GM19468 (cell line): Measurements from ENCODE around the gene KSR1.

Experiments used
- ATAC-seq: cut with Tn5 transposase; IDR thresholded peaks from one replicate; pipeline ENCODE4 v1.9.1; 2021; ENCODE audit warnings: mild to moderate bottlenecking, moderate library complexity, moderate number of reproducible peaks; ENCODE audit not compliant: unreplicated experiment; ENCODE audit errors: extremely low read depth

KSR1 gene

DNA sequence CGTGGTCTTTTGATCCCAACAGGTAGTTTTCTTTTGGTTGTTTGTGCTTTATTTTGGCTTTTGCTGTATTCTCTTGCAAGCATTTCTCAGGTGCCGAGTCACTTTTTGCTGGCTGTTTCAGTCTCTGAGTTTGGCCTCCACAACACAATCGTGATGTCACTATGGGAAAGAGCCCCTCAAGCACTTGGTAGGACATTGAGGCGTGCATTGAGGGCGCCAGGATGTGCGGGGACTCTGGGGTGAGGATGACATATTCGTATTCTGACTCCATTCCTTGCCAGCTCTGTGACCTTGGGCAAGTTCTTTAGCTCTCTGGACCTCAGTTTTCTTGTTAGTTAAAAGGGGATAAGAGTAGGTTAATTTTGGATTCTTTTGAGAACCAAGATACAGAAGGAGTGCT is 13.0 kb downstream of the KSR1 start:
- no peak for ATAC-seq

DNA sequence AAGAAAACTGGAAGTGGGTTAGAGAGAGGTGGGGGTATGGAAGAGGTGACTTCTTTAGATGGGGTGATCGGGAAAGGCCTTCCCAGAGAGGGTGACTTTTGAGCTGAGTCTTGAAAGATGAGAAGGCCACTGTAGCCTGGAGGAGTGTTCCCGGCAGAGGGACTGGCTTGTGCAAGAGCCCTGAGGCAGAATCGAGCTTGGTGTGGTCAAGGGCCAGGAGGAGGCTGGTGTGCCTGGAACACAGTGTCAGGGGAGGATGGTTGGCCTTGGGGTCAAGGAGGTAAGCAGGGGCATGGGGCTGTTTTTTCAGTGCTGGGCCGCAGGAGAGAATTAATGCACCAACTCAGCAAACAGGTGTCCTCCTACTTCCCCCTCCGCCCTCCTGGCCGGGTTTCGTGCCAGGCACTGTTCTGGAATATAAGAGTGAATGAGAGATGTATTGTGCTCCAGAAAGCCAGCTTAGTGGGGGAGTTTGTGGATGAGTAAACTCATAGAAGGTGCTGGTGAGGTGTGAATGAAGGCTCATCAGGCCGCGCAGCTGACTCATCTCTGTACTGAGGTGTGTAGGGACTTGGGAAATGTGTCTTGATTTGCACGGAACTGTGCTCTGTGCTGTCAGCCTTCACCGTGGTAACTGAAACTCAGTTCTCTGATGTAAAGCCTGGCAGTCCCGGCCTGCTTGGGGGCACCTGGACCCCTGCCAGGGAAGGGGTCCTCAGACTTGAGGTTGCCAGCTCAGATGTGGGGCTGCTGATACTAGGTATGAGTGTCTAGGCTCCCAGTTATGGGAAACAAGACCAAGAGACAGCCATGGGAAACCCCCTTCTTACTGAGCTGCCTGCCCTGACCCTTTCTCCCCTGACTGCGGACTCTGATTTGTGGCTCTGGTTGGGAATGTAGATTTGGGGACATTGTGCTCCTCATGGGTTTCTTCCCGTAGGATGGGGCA is 15.3 kb downstream of the KSR1 start:
- ATAC-seq = peak; percentile 79

- no peak for ATAC-seq
Measured at GRCh38 chr17:27473190-27473747, 17.0 kb downstream of the KSR1 start.

- ATAC-seq = no peak
Measured at GRCh38 chr17:27473748-27474609, 17.7 kb downstream of the KSR1 start.

GRCh38 chr17:27475070-27475673 is 18.9 kb downstream of the KSR1 start:
- ATAC-seq = no peak

- ATAC-seq = no peak
Measured at GRCh38 chr17:27475981-27476895, 20.0 kb downstream of the KSR1 start.

GRCh38 chr17:27477050-27477888 is 21.0 kb downstream of the KSR1 start:
- ATAC-seq = no peak

DNA sequence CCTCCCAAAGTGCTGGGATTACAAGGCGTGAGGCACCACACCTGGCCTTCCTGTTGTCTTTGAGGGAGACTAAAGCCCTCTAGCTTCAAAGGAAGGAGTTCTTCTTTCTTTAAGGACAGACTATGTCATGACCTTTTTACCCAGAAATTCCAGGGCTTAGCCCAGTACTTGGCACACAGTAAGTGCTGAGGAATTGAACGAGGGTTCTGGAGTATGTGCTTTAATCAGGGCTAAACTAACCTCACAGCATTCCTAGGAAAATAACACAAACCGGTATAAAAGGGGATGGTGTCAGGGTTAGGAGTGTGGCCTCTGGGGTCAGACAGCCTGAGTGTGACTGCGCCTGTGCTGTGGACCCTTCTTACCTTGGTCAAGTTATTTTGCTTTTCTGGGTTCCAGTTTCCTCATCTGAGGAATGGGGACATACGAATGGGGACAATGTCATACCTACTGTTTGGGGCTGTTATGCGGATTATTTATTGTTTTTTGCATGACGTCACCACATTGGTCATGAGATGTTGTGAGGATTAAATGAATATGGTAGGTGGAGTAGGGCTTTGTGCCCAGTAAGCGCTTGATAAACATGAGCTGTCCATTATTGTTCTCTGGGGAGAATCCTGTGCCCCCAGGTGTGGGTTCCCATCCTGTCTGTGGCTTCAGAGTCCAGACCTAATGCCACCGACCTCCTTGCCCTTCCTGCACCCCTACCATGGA is 21.9 kb downstream of the KSR1 start:
- no peak for ATAC-seq

- ATAC-seq = no peak
Measured at GRCh38 chr17:27478901-27479538, 22.8 kb downstream of the KSR1 start.

GRCh38 chr17:27479838-27480237 is 23.6 kb downstream of the KSR1 start:
- no peak for ATAC-seq

DNA sequence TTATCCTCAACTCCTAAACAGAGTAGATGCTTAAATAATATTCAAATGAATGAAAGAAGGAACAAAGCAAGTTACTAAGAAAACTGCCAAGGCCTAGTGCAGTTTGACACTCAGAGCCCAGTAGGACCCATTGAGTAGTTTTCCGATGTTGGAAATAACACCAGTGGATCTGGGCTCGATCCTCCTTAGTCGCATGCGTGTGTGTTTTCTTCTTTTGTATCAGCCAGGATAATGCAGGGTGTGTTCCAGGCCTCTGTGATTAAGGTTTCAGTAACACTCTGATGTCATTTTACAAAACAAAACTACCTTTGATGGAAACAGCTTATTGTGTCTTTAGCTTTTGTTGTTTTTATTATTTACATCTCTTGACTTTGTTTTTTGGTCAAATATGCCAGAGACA is 24.5 kb downstream of the KSR1 start:
- ATAC-seq = no peak

- ATAC-seq = peak; percentile 24
Measured at GRCh38 chr17:27481327-27481726, 25.1 kb downstream of the KSR1 start.

- ATAC-seq = no peak
Measured at GRCh38 chr17:27485125-27485524, 28.9 kb downstream of the KSR1 start.

DNA sequence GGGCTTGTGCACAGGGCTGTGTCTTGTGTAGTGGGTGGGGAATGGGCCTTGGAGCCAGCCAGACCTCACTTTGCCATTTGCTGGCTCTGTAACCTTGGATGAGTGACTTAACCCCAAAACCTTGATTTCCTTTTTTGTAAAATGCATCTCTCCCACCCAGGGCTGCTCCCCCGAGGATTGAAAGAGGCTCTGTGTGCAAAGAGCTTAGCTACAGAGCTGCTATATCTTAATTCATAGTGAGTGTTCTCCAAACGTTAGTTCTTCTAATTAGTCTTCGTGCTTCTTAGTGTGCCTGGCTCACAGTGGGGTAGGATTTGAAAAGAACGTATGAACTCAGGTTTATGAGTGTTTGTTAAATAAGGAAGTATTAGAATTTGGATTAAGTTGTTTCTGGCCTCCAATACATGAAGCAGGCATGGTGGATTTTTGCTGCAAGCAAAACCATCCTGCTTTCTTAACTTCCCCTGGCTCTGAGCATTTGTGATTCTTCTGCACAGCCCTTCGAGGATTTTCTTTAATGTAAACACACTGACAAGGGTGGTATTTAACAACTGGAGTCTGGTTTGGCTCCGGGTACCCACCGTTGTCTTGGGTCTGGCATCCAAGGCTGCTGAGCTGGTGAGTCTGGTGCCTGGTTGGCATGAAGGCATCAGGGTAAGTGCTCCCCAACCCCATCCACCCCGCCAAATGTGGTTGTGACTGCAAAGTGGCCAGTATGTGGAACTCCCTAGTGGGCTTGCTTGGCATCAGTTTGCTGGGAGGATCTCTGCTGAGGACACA is 29.7 kb downstream of the KSR1 start:
- no peak for ATAC-seq

DNA sequence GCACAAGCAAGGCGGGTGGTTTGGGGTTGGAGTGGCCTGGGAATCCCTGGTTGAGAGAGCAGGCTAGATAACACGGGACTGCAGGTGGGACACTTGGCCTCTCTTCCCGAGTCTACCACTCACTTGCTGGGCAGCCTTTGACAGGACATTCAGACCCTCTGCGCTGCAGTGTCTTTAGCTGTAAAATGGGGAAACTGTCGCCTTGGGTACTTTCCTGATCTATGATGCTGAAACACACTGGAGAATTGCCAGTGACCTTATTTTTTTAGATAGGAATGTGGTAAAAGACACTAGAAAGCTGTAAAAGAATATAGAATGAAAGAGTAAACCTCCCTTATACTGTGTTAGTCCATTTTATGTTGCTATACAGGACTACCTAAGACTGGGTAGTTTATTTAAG is 30.5 kb downstream of the KSR1 start:
- ATAC-seq = no peak

GRCh38 chr17:27488231-27488630 is 32.0 kb downstream of the KSR1 start:
- no peak for ATAC-seq
